HEK293T (cell line): Measurements from ENCODE around the gene SCUBE1.

ENCODE experiments used
- CTCF ChIA-PET: fragments of 350-600 bp; formaldehyde crosslinking; extraction: SDS; loops from one replicate; lab custom pipeline; 2021; ENCODE audit warnings: antibody characterized with exemption, inconsistent platforms; lab: Yijun Ruan, JAX
- POLR2A ChIA-PET: fragments of 350-600 bp; formaldehyde crosslinking; extraction: SDS; loops from one replicate; lab custom pipeline; 2020; ENCODE audit warnings: antibody characterized with exemption, inconsistent platforms; lab: Yijun Ruan, JAX
- DNase-seq: peaks from one replicate; pipeline ENCODE4 v3.0.0; 2012; ENCODE audit warnings: mixed read lengths; ENCODE audit errors: extremely low spot score
- ARNT ChIP-seq: fragments of 450-650 bp; IDR thresholded peaks from 2 replicates; pipeline ENCODE4 v1.6.1; 2017; ENCODE audit warnings: mild to moderate bottlenecking
- BHLHE40 ChIP-seq: fragments of 450-650 bp; IDR thresholded peaks from 2 replicates; pipeline ENCODE4 v1.6.1; 2016; ENCODE audit warnings: mild to moderate bottlenecking, moderate library complexity, borderline replicate concordance
- CTBP1 ChIP-seq: fragments of 450-650 bp; IDR thresholded peaks from 2 replicates; pipeline ENCODE4 v1.6.1; 2016; ENCODE audit warnings: borderline replicate concordance
- ELF4 ChIP-seq: fragments of 450-650 bp; IDR thresholded peaks from 2 replicates; pipeline ENCODE4 v1.6.1; 2017; ENCODE audit warnings: antibody characterized with exemption
- FOXA1 ChIP-seq: fragments of 450-650 bp; IDR thresholded peaks from 2 replicates; pipeline ENCODE4 v1.6.1; 2016; ENCODE audit warnings: mild to moderate bottlenecking
- FOXK2 ChIP-seq: fragments of 450-650 bp; IDR thresholded peaks from 2 replicates; pipeline ENCODE4 v1.6.1; 2016; ENCODE audit warnings: mild to moderate bottlenecking
- FOXM1 ChIP-seq: fragments of 450-650 bp; IDR thresholded peaks from 2 replicates; pipeline ENCODE4 v1.6.1; 2017; ENCODE audit warnings: mild to moderate bottlenecking, borderline replicate concordance
- HDGF ChIP-seq: fragments of 450-650 bp; IDR thresholded peaks from 2 replicates; pipeline ENCODE4 v1.6.1; 2017; ENCODE audit warnings: antibody characterized with exemption, borderline replicate concordance
- L3MBTL2 ChIP-seq: fragments of 450-650 bp; conservative IDR thresholded peaks from 2 replicates; pipeline ENCODE4 v1.6.1; 2016; ENCODE audit warnings: mild to moderate bottlenecking
- LEF1 ChIP-seq: fragments of 450-650 bp; IDR thresholded peaks from 2 replicates; pipeline ENCODE4 v1.6.1; 2017; ENCODE audit warnings: mild to moderate bottlenecking, borderline replicate concordance
- NFRKB ChIP-seq: fragments of 450-650 bp; IDR thresholded peaks from 2 replicates; pipeline ENCODE4 v1.6.1; 2016; ENCODE audit warnings: mild to moderate bottlenecking, moderate library complexity
- SP1 ChIP-seq: fragments of 450-650 bp; IDR thresholded peaks from 2 replicates; pipeline ENCODE4 v1.6.1; 2017
- SUZ12 ChIP-seq: fragments of 450-650 bp; IDR thresholded peaks from 2 replicates; pipeline ENCODE4 v1.6.1; 2016; ENCODE audit warnings: mild to moderate bottlenecking
- TARDBP ChIP-seq: fragments of 450-650 bp; IDR thresholded peaks from 2 replicates; pipeline ENCODE4 v1.6.1; 2016
- ZNF384 ChIP-seq: fragments of 450-650 bp; IDR thresholded peaks from 2 replicates; pipeline ENCODE4 v1.6.1; 2016
- TF ChIP-seq, protein P1 (sequence below): fragments of 450-650 bp; IDR thresholded peaks from 2 replicates; pipeline ENCODE4 v1.6.1; 2016

The SCUBE1 gene

DNA sequence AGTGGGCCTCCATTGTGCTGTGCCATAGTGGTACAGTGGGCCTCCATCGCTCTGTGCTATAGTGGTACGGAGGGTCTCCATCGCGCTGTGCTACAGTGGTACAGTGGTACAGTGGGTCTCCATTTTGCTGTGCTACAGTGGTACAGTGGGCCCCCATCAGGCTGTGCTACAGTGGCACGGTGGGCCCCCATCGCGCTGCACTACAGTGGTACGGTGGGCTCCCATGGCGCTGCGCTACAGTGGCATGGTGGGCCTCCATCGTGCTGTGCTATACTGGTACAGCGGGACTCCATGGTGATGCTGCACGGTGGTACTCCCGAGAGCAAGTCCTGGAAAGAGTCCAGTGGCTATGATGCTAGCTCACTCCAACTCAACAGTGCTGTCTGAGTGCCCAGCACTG, 51.8 kb downstream of the SCUBE1 start:
- CTCF ChIA-PET: interaction anchor here (0.9 kb wide), 1 partner anchor 60 kb away, joined by 3 read pairs; no protein-coding TSS in a partner anchor
- POLR2A ChIA-PET: no interaction called here
- DNase-seq: no peak
- TF ChIP-seq ZNF384: no peak
- TF ChIP-seq, protein P1, sequence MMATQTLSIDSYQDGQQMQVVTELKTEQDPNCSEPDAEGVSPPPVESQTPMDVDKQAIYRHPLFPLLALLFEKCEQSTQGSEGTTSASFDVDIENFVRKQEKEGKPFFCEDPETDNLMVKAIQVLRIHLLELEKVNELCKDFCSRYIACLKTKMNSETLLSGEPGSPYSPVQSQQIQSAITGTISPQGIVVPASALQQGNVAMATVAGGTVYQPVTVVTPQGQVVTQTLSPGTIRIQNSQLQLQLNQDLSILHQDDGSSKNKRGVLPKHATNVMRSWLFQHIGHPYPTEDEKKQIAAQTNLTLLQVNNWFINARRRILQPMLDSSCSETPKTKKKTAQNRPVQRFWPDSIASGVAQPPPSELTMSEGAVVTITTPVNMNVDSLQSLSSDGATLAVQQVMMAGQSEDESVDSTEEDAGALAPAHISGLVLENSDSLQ: no peak

DNA sequence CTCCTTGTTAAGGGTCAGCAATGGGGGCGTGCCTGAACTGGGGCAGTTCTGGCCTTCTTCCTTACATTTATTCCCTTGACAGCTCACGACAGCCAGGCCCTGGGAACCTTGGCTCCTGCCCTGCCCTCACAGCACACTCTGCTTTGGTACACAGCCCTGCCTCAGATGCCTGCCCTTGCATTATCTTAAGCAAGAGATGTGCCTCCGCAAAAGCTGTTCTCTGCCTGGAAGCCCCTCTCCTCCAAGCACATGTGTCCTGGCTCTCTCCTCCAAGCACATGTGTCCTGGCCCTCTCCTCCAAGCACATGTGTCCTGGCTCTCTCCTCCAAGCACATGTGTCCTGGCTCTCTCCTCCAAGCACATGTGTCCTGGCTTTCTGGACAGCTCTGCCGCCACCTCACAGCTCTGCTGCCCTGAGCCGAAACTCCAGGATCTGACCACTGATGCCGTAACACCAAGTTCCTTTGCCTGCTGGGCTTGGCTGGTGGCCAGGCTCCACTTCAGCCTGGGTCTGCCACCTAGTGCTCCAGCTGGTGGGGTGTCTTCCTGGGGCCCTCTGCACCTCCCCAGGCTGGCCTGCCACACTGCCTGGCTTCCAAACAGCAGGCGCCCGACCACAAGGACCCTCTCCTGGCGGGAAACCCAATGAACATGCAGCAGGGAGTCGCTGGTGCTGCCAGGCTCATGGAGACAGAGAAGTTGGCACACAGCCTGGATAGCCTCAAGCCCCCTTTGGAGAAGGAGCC, 53.0 kb downstream of the SCUBE1 start:
- ChIA-PET CTCF (no interaction called here), POLR2A (no interaction called here)
- TF ChIP-seq SUZ12 (no peak), NFRKB (no peak), ARNT (no peak), L3MBTL2 (no peak), BHLHE40 (no peak), CTBP1 (no peak), ZNF384 (no peak), TARDBP (no peak), LEF1 (no peak), HDGF (no peak), FOXK2 (no peak), FOXM1 (no peak)
- TF ChIP-seq, protein P1: no peak
- DNase-seq: no peak

DNA sequence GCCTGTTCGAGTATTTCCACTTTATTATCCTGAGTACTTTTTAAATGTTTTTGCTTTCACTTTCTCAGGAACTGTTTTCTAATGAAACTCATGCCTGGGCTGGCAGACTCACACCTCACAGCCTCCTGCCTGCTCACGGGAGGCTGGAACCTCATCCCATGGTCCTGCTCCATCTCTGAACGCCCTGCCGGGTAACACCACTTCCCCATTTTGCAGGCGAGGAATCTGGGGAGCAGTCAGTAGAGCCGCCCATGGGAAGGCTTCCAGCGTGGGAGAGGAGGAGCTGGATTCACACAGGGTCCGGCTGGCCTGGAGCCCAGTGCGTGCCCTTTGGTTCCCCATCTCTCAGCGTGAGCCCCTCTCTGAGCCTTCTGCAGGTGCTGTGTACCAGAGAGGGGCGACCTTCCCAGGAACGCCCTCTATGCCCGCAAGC, 53.6 kb downstream of the SCUBE1 start:
- POLR2A ChIA-PET: no interaction called here
- DNase-seq: no peak

DNA sequence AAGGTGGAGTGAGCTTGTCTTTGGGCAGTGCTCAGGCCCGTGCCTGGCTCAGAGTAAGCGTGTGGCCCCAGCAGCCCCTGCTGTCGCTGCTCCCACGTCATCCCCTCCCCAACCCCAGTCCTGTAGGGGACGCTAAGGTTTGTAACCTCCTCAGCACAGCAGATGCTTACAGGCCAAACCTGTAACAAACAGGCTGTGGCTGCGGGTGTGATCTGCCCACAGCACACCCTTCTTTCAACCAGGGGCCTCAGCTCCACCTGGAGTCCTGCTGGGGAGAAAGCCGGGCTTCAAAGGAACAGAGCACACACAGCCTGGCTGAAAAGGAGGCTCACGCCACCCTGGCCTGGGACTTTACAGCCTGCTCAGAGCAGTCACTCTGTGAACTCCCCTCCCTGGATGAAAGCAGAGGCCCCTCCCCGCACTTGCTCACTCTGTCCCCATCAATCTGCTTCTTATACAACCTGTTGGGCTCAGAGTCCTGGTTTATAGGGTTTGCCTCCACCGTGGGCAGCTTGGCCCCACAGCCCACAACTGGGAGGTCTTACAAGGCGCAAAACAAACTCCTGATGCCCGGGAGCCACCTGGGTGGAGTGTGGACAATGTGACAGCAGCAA, 54.3 kb downstream of the SCUBE1 start:
- no peak for DNase-seq
- CTCF ChIA-PET: no interaction called here
- TF ChIP-seq CTBP1: no peak
- TF ChIP-seq ARNT: no peak
- TF ChIP-seq, protein P1: no peak
- TF ChIP-seq BHLHE40: no peak
- TF ChIP-seq FOXM1: no peak
- no peak for TF ChIP-seq NFRKB
- no peak for TF ChIP-seq TARDBP
- no peak for TF ChIP-seq L3MBTL2
- no peak for TF ChIP-seq HDGF
- TF ChIP-seq ELF4: no peak
- no peak for TF ChIP-seq SP1
- no peak for TF ChIP-seq FOXK2
- TF ChIP-seq LEF1: no peak
- TF ChIP-seq FOXA1: no peak
- no peak for TF ChIP-seq SUZ12
- no peak for TF ChIP-seq ZNF384
- POLR2A ChIA-PET: no interaction called here

More for the DNA sequence above, 53.6 kb downstream of the SCUBE1 start:
- TF ChIP-seq LEF1 (no peak), FOXK2 (no peak), SP1 (no peak), ELF4 (no peak), HDGF (no peak), L3MBTL2 (no peak), ZNF384 (no peak), CTBP1 (no peak), BHLHE40 (no peak), TARDBP (no peak), ARNT (no peak), FOXA1 (no peak), SUZ12 (no peak)
- TF ChIP-seq, protein P1: no peak
- CTCF ChIA-PET: no interaction called here

DNA sequence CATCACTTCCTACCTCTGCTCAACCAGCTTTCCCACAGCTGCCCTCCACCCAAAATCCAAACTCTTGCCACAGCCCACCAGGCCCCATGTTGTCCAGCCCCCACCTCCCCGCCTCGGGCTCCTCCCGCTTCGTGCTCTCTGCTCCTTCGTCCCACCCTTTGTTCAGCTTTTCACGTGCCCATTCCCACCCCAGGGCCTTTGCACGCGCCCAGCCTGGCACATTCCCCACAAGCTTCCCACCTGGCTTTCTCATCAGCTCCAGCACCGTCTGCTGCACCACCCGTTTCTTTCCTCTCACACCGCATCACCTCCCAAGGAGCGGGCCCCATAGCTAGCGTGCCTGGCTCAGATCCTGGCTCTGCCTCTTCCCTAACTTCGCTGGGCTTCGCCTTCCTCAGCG, 54.8 kb downstream of the SCUBE1 start:
- ChIA-PET CTCF (interaction anchor here (1.3 kb wide), 1 partner anchor 15 kb away, joined by 3 read pairs; no protein-coding TSS in a partner anchor), POLR2A (no interaction called here)
- TF ChIP-seq L3MBTL2 (no peak), HDGF (no peak), CTBP1 (no peak), ZNF384 (no peak), NFRKB (no peak), TARDBP (no peak), FOXK2 (no peak)
- TF ChIP-seq, protein P1: no peak
- DNase-seq: no peak
